ENCODE data around the gene TWNK. TPM values are rescaled to one million over a fixed set of nuclear protein-coding genes. Genes with fewer than 3 reads are reported as not detected.

TWNK gene
- 1 to 10 TPM; 5.5 to 7.1 TPM for total RNA-seq

DNA sequence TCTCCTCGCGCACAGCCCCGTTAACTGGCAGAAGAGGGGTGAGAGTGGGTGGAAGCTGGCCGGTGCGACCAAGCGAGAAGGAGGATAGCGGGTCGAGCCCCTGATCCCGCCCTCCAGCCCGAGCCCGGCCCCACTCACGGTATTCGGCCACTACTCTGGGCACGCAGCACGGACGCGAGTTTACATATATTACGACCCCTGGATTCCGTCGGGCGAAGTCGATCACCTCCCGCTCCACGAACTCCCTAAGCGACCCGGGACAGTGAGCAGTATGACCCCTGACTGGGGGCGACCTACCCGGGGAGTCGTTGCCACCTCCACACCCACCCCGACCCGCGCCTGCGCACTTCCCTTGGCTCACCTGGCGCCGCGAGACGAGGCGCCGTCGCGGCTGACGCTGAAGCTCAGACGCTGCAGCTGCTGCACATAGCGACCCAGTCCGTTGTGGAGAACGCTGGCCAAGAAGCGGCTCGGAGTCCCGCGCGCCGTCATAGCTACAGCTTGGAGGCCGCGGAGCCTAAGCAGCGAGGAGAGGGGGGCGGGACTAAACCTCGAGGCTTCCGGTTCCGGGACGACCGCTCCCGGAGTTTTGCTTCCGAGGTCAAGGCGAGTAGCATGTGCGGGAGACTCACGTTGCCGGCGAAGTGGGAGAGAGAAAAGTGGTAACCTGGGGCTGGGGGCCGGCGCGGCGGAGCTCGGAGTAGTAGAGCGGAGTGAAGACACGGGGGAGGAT lies at the start of gene TWNK, which contains the start of gene MRPL43:
TSS of gene TWNK (plus strand) at position 592 of the 733 bp plus-strand sequence. CDS start 668 bp downstream, outside the sequence.
TSS of gene MRPL43 (minus strand) at position 546 of the 733 bp plus-strand sequence. CDS start at position 492, 54 bp downstream.
- DNase-seq (ENCODE audit: low spot score), result peak; percentile 82

DNA sequence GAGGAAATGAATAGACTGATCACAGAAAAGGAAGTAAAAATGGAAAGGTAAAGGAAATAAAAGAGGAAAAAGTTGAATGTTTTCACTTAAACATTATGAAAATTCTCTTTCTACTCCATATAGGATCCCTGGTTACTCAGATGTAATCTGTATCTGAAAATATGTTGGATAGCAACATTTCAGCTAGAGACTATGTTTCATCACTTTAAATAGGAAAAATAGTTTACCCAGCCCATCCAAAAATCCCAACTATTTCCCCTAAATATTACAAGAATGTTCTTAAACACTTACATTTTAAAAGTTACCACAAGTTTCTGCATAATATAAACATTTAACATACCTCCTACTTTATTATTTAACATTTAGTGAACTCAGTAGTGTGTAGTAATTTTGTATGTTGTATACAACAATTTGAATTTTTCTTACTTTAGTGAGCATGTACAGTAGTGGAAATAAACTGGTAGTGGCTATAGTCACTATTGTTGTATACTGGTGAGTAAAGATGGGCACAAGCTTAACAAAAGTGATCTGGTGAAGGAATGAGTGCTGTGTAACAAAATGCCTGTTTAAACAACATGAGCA lies 47.5 kb upstream of the TWNK start:
- H3K27ac ChIP-seq, result no peak overlapping the region
- no peaks in the 10 kb centered on the region for H3K4me1 ChIP-seq
- TF ChIP-seq, protein P1, sequence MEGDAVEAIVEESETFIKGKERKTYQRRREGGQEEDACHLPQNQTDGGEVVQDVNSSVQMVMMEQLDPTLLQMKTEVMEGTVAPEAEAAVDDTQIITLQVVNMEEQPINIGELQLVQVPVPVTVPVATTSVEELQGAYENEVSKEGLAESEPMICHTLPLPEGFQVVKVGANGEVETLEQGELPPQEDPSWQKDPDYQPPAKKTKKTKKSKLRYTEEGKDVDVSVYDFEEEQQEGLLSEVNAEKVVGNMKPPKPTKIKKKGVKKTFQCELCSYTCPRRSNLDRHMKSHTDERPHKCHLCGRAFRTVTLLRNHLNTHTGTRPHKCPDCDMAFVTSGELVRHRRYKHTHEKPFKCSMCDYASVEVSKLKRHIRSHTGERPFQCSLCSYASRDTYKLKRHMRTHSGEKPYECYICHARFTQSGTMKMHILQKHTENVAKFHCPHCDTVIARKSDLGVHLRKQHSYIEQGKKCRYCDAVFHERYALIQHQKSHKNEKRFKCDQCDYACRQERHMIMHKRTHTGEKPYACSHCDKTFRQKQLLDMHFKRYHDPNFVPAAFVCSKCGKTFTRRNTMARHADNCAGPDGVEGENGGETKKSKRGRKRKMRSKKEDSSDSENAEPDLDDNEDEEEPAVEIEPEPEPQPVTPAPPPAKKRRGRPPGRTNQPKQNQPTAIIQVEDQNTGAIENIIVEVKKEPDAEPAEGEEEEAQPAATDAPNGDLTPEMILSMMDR (IDR thresholded peaks at IDR 0.05), result no peak
- DNase-seq (ENCODE audit: low spot score), result no peak
- peaks cover 83% of the 10 kb centered on the region for H3K36me3 ChIP-seq
- H3K27me3 ChIP-seq, result no peaks in the 10 kb centered on the region
- no peak overlapping the region for H3K4me3 ChIP-seq
- no peaks in the 10 kb centered on the region for H3K9me3 ChIP-seq

More for the DNA sequence above, at the start of gene TWNK, which contains the start of gene MRPL43:
- H3K9me3 ChIP-seq, result no peaks in the 10 kb centered on the region
- H3K27ac ChIP-seq, result peak within 1 kb of the TSS; percentile 82 to 83
- TF ChIP-seq, protein P1 (IDR thresholded peaks at IDR 0.05), result no peak
- peaks cover 0 to 22% of the 10 kb centered on the region in 2 donors for H3K4me1 ChIP-seq
- no peaks in the 10 kb centered on the region for H3K27me3 ChIP-seq
- H3K36me3 ChIP-seq, result peaks cover 37% of the 10 kb centered on the region
- H3K4me3 ChIP-seq, result peak within 1 kb of the TSS; percentile 91 to 94

DNA sequence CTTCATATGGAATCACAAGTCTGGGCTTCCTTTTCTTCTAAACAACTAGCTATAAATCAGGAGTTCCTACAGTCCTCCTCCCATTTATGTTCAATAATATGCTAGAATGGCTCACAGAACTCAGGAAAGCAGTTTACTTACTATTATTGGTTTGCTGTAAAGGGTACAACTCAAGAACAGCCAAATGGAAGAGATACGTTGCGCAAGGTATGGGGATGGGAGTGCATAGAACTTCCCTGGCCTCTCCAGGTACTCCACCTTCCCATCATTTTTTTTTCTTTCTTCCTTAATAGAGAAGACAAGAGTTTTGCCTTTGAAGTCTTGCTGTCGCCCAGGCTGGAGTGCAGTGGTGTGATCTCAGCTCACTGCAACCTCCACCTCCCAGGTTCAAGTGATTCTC lies 45.1 kb upstream of the TWNK start:
- H3K27ac ChIP-seq, result no peak overlapping the region

DNA sequence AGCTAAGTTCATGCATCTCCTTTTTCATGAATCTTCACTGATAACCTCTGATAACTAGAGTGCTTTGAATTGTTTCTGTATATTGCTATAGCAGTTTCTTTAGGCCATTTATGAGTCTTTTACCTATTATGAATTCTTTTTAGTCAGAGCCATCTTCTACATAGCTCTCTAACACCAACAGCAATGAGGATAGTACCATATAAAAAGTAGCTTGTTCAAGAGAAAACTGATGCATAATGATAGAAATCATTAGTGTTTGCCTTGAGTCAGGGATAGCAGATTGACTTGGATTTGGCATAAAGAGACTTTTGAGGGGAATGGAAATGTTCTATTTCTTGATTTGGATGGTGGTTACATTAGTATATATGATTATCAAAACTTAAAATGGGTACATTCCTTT lies 43.8 kb upstream of the TWNK start:
- Histone ChIP-seq H3K27me3 (no peaks in the 10 kb centered on the region), H3K36me3 (peaks cover 95% of the 10 kb centered on the region), H3K4me1 (no peaks in the 10 kb centered on the region), H3K9me3 (no peaks in the 10 kb centered on the region), H3K27ac (no peak overlapping the region), H3K4me3 (no peak overlapping the region)
- DNase-seq (ENCODE audit: low spot score), result no peak
- TF ChIP-seq, protein P1 (IDR thresholded peaks at IDR 0.05), result no peak

More for the DNA sequence above, 45.1 kb upstream of the TWNK start:
- Histone ChIP-seq H3K4me3 (no peak overlapping the region), H3K27me3 (no peaks in the 10 kb centered on the region), H3K9me3 (no peaks in the 10 kb centered on the region), H3K4me1 (no peaks in the 10 kb centered on the region), H3K36me3 (peaks cover 94% of the 10 kb centered on the region)
- TF ChIP-seq, protein P1 (IDR thresholded peaks at IDR 0.05), result no peak
- DNase-seq (ENCODE audit: low spot score), result no peak

DNA sequence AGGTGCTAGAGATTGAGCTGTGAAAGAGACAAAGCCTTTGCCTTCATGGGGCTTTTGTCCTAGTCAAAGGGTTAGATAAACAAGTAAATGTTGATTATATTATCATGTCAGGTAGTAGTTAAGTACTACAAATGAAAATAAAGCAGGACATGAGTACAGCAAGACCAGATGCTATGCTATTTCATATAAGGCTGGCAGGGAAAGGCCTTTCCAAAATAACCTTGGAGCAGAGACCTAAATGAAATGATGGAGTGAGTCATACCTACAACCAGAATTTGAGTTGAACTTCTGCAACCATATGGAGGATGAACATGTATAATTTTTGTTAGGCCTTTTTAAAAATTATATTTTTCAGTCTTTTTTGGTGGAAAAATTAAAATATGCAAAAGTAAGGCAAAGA lies 41.6 kb upstream of the TWNK start:
- DNase-seq (ENCODE audit: low spot score), result no peak
- H3K4me3 ChIP-seq, result no peak overlapping the region
- no peaks in the 10 kb centered on the region for H3K4me1 ChIP-seq
- no peaks in the 10 kb centered on the region for H3K27me3 ChIP-seq
- H3K9me3 ChIP-seq, result no peaks in the 10 kb centered on the region
- H3K27ac ChIP-seq, result no peak overlapping the region
- H3K36me3 ChIP-seq, result peaks cover 95% of the 10 kb centered on the region
- TF ChIP-seq, protein P1 (IDR thresholded peaks at IDR 0.05), result no peak
